HG02759 (cell line): ENCODE measurements around the gene PTPRN.
"Not testable (repeated sequence)": the region's sequence is repeated elsewhere in the genome, so short reads cannot be mapped to it uniquely, and the experiment has no call there.

Experiments used
- ATAC-seq: cut with Tn5 transposase; IDR thresholded peaks from one replicate; pipeline ENCODE4 v1.9.1; 2021; ENCODE audit warnings: mild to moderate bottlenecking, moderate library complexity; ENCODE audit not compliant: unreplicated experiment

Gene PTPRN

GRCh38 chr2:219271021-219271420 lies 38.2 kb downstream of the PTPRN start:
- no peak for ATAC-seq

- no peak for ATAC-seq
Measured at GRCh38 chr2:219270055-219270372, 39.2 kb downstream of the PTPRN start.

- ATAC-seq: no peak
Measured at GRCh38 chr2:219269362-219270054, 39.7 kb downstream of the PTPRN start.

- ATAC-seq: no peak
Measured at GRCh38 chr2:219268294-219268693, 40.9 kb downstream of the PTPRN start.

GRCh38 chr2:219266886-219267285 lies 42.3 kb downstream of the PTPRN start:
- no peak for ATAC-seq

GRCh38 chr2:219266232-219266631 lies 43.0 kb downstream of the PTPRN start:
- ATAC-seq: no peak

- ATAC-seq: no peak
Measured at GRCh38 chr2:219261024-219261855, 48.0 kb downstream of the PTPRN start.

GRCh38 chr2:219258942-219259341 lies 50.3 kb downstream of the PTPRN start:
- not testable (repeated sequence) for ATAC-seq

- peak; percentile 24 for ATAC-seq
Measured at GRCh38 chr2:219254590-219255201, 54.5 kb downstream of the PTPRN start.

GRCh38 chr2:219253753-219254589 lies 55.2 kb downstream of the PTPRN start, which contains the start of gene TUBA4A:
Gene TUBA4A, minus strand, starts transcription at chr2:219253918. Its CDS starts 60 bp downstream, at chr2:219253858.
- peak; percentile 58 for ATAC-seq

- ATAC-seq: peak; percentile 11
Measured at GRCh38 chr2:219252900-219253752, 56.1 kb downstream of the PTPRN start, which contains the start of gene TUBA4B. Gene TUBA4B, plus strand, starts transcription at chr2:219253243. Its CDS starts 165 bp downstream, at chr2:219253408.

- ATAC-seq: no peak
Measured at GRCh38 chr2:219252570-219252899, 56.7 kb downstream of the PTPRN start.

GRCh38 chr2:219252084-219252483 lies 57.1 kb downstream of the PTPRN start:
- no peak for ATAC-seq

- ATAC-seq: no peak
Measured at GRCh38 chr2:219251656-219252055, 57.5 kb downstream of the PTPRN start.

- ATAC-seq: no peak
Measured at GRCh38 chr2:219250049-219250781, 59.0 kb downstream of the PTPRN start.

- ATAC-seq: peak; percentile 52
Measured at GRCh38 chr2:219249203-219249980, 59.8 kb downstream of the PTPRN start.

- ATAC-seq: no peak
Measured at GRCh38 chr2:219248845-219249202, 60.4 kb downstream of the PTPRN start.
